ENCODE measurements around the gene CCDC14.
"Not testable (repeated sequence)": the region's sequence is repeated elsewhere in the genome, so short reads cannot be mapped to it uniquely, and the experiment has no call there.

DNA sequence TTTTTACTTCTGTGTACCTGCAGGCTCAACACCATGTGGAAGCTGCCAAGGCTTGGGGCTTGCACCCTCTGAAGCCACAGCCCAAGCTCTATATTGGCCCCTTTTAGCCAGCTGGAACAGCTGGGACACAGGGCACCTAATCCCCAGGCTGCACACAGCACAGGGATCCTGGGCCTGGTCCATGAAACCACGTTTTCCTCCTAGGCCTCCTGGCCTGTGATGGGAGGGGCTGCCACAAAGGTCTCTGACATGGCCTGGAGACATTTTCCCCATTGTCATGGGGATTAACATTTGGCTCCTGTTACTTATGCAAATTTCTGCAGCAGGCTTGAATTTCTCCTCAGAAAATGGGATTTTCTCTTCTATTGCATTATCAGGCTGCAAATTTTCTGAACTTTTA, 70.0 kb downstream of the CCDC14 start:
- not testable (repeated sequence) for TF ChIP-seq CTCF (conservative IDR thresholded peaks at IDR 0.05; ENCODE audit: low read length); EZH2phosphoT487 (IDR thresholded peaks at IDR 0.05; ENCODE audit: borderline replicate concordance)
